Stimulated activated CD8-positive, alpha-beta memory T cell treated with anti-CD3 and anti-CD28 coated beads, Interleukin-4, amount 100 ng/mL, for 24 hours (primary cell): ENCODE measurements around the gene OR4A15.

Experiments
- DNase-seq: peaks from one replicate; pipeline ENCODE4 v3.0.0-alpha.2; 2020; ENCODE audit warnings: low read depth

Gene OR4A15

DNA sequence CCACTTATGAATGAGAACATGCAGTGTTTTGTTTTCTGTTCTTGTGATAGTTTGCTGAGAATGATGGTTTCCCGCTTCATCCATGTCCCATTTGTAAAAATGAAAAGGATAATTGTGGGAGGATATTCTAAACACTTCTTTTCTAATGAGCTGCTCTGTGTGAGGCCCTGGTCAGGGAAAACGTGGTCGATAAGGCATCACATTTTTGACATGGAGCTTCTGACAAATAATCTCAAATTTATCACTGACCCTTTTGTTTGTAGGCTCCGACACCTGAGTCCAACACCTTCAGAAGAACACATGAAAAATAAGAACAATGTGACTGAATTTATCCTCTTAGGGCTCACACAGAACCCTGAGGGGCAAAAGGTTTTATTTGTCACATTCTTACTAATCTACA is at the start of gene OR4A15:
TSS of gene OR4A15 (plus strand) at position 301 of the 400 bp plus-strand sequence. CDS start at position 301, 0 bp downstream.
- DNase-seq, result no peak

DNA sequence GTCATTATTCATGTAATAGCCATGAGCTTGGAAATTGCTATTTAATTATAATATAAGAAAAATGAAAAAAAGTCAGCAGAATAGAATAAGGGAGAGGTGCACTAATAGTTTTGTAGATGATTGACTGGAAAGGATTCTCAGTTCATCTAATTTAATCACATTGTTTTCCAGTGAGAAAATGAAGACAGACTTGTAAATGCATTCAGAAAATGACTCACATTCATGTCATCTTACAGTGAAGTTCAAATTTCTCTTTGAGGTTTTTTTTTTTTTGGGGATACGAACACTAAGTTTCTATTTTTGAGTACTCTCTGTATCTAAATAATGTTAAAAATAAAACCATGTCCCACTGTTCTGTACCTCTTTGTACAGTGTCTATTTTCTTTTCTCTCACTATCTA is 43.3 kb upstream of the OR4A15 start:
- no peak for DNase-seq

DNA sequence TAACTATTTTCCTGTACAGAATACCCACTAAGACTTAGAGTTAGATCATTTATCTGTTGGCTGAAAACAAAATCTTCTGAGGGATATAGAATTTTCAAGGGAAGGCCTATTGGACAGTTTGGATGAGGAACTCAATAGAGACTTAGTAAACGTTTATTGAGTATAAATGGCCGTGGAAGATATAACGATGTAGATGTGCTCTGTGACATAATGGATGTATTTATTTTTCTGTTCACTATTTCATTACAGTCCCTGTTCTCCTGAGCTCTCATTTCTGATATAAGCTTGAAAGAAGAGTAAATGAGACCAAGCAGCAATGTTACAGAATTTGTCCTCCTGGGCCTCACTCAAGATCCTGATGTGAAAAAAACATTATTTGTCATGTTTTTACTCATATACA is 24.9 kb upstream of the OR4A15 start, which contains the start of gene OR4A16:
TSS of gene OR4A16 (plus strand) at position 301 of the 400 bp plus-strand sequence. CDS start at position 301, 0 bp downstream.
- DNase-seq, result no peak

DNA sequence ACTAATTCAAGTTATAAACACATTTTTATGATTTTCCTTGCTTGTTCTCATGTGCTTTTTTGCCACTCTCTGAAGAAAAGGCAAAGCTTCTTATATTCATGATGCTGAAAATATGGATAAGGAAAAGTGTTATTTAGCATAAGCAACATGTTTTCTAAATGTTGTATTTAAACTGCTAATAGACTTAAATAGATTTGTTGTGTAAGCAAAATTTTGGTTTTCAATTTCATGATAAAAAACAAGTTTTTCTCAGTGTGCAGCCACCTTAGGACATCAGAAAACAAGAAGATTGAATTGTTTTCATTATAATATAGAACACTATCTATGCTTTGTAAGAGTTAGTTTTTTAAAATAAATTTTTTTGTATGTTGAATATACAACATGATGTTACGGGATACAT is 22.5 kb upstream of the OR4A15 start:
- no peak for DNase-seq

DNA sequence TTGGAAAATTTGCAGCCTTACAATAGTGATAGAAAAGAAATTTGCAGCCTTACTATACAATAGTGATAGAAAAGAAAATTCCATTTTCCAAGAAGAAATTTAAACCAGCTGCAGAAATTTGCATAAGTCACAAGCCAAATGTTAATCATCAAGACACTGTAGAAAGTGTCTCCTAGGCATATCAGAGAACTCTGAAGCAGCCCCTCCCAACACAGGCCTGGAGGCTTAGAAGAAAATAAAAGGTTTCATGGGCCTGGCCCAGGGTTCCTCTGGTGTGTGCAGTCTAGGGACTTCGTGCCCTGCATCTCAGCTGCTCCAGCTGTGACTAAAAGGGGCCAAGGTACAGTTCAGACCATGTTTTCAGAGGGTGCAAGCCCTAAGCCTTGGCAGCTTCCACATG is 18.7 kb upstream of the OR4A15 start:
- no peak for DNase-seq

DNA sequence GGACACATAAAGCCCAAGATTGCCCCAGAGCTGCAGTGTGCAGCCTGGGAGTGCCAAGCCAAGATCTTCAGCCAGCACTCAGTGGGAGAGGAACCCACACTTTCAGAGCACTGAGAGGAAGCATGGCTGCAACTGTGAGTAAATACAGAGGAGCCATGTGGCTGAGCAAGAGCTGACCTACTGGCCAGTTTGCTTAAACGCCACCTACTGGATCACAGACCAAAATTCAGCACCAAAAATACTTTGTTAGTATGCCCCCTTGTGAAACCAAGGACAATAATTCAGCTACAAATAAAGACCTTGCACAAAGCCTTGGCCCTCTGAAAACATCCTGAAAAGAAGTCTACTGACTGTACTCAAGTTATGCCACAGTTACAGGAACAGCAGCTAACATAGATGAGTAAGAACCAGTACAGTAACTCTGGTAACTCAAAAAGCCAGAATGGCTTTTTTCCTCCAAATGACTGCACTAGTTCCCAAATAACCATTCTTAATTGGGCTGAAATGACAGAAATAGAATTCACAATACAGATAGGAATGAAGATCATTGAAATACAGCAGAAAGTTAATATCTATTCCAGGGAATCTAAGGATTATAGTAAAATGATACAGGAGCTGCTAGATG is 10.1 kb upstream of the OR4A15 start:
- DNase-seq, result no peak

GRCh38 chr11:55401011-55401410 is 33.2 kb downstream of the OR4A15 start:
- DNase-seq, result no peak
